Fibroblast of lung (primary cell): ENCODE results near the gene SIGLEC6. TPM values are rescaled to one million over a fixed set of nuclear protein-coding genes. Genes with fewer than 3 reads are reported as not detected.

Source experiments
- DNase-seq, 2 donors: peaks; one replicate each; pipeline versions ENCODE4 v3.0.0 to v3.0.0-alpha.2; 2010; ENCODE audit warnings: low read depth in 2 of 2
- H2AFZ ChIP-seq: 2 replicates; pipeline ENCODE4 v1.5.1; 2012; ENCODE audit warnings: low read length, control low read depth, inconsistent platforms
- H3K27ac ChIP-seq: 2 replicates; pipeline ENCODE4 v1.5.1; 2011; ENCODE audit warnings: low read length, control low read depth; ENCODE audit not compliant: insufficient read depth
- H3K27me3 ChIP-seq: 2 replicates; pipeline ENCODE4 v1.5.1; 2011; ENCODE audit warnings: mild to moderate bottlenecking, low read length; ENCODE audit not compliant: control insufficient read depth, insufficient read depth
- H3K36me3 ChIP-seq: 2 replicates; pipeline ENCODE4 v1.5.1; 2011; ENCODE audit warnings: low read length; ENCODE audit not compliant: control insufficient read depth, insufficient read depth
- H3K4me1 ChIP-seq: 2 replicates; pipeline ENCODE4 v1.5.1; 2011; ENCODE audit warnings: low read length; ENCODE audit not compliant: control insufficient read depth, insufficient read depth; ENCODE audit errors: extremely low read depth
- H3K4me2 ChIP-seq: 2 replicates; pipeline ENCODE4 v1.5.1; 2011; ENCODE audit warnings: low read length, control low read depth; ENCODE audit not compliant: insufficient read depth; ENCODE audit errors: extremely low read depth
- H3K4me3 ChIP-seq, 4 experiments: fragments of 200-600 bp in 1 of 4; sonication (generic) in 1 of 4; replicated peaks in 1 of 4; 2 replicates each; pipeline ENCODE4 v1.5.1; 2011 to 2016; ENCODE audit warnings: low read length in 4 of 4, low read depth in 3 of 4, mild to moderate bottlenecking in 3 of 4, control low read depth in 2 of 4, inconsistent platforms in 1 of 4, mixed read lengths in 1 of 4; ENCODE audit not compliant: insufficient read depth in 1 of 4; ENCODE audit errors: control extremely low read depth in 1 of 4
- H3K79me2 ChIP-seq: 2 replicates; pipeline ENCODE4 v1.5.1; 2012; ENCODE audit warnings: mild to moderate bottlenecking, low read length, inconsistent platforms; ENCODE audit not compliant: control insufficient read depth, insufficient read depth
- H3K9ac ChIP-seq: 2 replicates; pipeline ENCODE4 v1.5.1; 2011; ENCODE audit warnings: mild to moderate bottlenecking, low read length, control low read depth; ENCODE audit not compliant: insufficient read depth
- H3K9me3 ChIP-seq: 2 replicates; pipeline ENCODE4 v1.5.1; 2012; ENCODE audit warnings: low read depth, low read length; ENCODE audit not compliant: control insufficient read depth, insufficient read depth
- H4K20me1 ChIP-seq: 2 replicates; pipeline ENCODE4 v1.5.1; 2011; ENCODE audit warnings: low read length; ENCODE audit not compliant: control insufficient read depth, insufficient read depth; ENCODE audit errors: extremely low read depth
- CTCF ChIP-seq, 2 donors: IDR thresholded peaks in 1 of 2; conservative IDR thresholded peaks in 1 of 2; 1 replicate in 1 of 2; 2 replicates in 1 of 2; pipeline ENCODE4 v1.5.1; 2011 to 2012; ENCODE audit warnings: low read length in 2 of 2, control low read depth in 1 of 2, inconsistent platforms in 1 of 2, low read depth in 1 of 2, mild to moderate bottlenecking in 1 of 2
- EZH2 ChIP-seq: IDR thresholded peaks from 2 replicates; pipeline ENCODE4 v1.5.1; 2012; ENCODE audit warnings: low read length, control low read depth, mild to moderate bottlenecking; ENCODE audit errors: missing control alignments
- polyA plus RNA-seq, 2 donors: library from polyadenylated mRNA; depleted of rRNA in 1 of 2; stranded (reverse) in 1 of 2; unstranded in 1 of 2; fragments of >200 nt; gene quantifications; 2 replicates each; pipeline ENCODE4 v1.2.1, GENCODE V29; 2011 to 2012; ENCODE audit warnings: missing spikeins in 1 of 2
- total RNA-seq: library from RNA; depleted of rRNA; stranded (reverse); fragments of >200 nt; gene quantifications from 2 replicates; pipeline ENCODE4 v1.2.1, GENCODE V29; 2014

SIGLEC6 gene
- total and polyA plus RNA-seq, 2 donors (not counting 1 experiment from before 2014, with no cell fraction given) = not detected

DNA sequence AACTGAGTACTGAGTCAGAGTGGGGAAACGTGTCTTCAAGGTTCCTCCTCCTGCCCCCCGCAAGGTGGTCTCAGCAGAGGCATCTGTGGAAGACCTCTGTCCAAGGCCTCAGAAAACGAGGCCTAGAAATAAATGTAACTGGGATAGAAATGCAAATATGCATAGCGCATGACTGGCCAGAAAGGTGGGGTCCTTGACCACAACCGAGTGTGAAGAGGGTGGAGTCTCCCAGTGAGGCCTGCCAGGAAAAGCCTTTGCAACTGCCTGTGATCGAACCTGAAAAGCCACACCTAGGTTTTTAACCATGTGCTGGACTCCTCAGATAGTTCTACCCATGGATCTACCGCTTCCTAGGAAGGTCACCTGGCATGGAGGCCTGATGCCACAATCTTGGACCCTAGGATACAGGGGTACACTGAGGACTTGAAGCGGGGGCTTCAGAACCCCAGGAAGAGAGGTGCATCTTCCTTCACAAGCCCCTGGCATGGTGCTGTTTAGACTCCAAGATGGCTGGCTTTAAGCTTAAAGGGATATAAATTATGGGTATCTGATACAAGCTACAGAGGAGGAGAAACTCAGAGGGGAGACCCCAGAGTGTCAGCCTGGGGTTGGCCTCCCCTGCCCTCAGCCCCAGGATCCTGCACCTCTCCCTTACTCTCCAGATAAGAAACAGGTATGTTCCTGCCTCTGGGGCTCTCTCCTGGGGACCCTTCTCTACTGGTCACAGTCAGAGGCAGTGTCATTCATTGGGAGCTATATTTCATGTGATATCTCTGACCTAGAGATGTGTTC is 18.3 kb upstream of the SIGLEC6 start:
- no peak overlapping the region for H2AFZ ChIP-seq
- H3K9ac ChIP-seq = no peak overlapping the region
- no peaks in the 10 kb centered on the region for H3K9me3 ChIP-seq
- no peaks in the 10 kb centered on the region for H3K27me3 ChIP-seq
- H3K27ac ChIP-seq = no peak overlapping the region
- peaks cover 1% of the 10 kb centered on the region for H4K20me1 ChIP-seq
- no peak overlapping the region for H3K4me3 ChIP-seq
- no peak overlapping the region for H3K4me2 ChIP-seq
- no peaks in the 10 kb centered on the region for H3K36me3 ChIP-seq
- DNase-seq = no peak
- no peaks in the 10 kb centered on the region for H3K79me2 ChIP-seq
- TF ChIP-seq CTCF (conservative IDR thresholded peaks at IDR 0.05 in 1 of 2, IDR thresholded peaks at IDR 0.05 in 1 of 2; ENCODE audit: low read depth in 1 of 2, low read length in 2 of 2) (no peak), EZH2 (no peak)
- no peaks in the 10 kb centered on the region for H3K4me1 ChIP-seq

GRCh38 chr19:51548891-51549305 is 17.4 kb upstream of the SIGLEC6 start:
- Histone ChIP-seq H3K79me2 (no peaks in the 10 kb centered on the region), H4K20me1 (peaks cover 1% of the 10 kb centered on the region), H3K27me3 (no peaks in the 10 kb centered on the region), H2AFZ (no peak overlapping the region), H3K4me1 (no peaks in the 10 kb centered on the region), H3K36me3 (no peaks in the 10 kb centered on the region), H3K27ac (no peak overlapping the region), H3K4me2 (no peak overlapping the region), H3K9me3 (no peaks in the 10 kb centered on the region), H3K4me3 (no peak overlapping the region), H3K9ac (no peak overlapping the region)
- DNase-seq = no peak
- TF ChIP-seq EZH2 (no peak), CTCF (conservative IDR thresholded peaks at IDR 0.05 in 1 of 2, IDR thresholded peaks at IDR 0.05 in 1 of 2; ENCODE audit: low read depth in 1 of 2, low read length in 2 of 2) (no peak)

DNA sequence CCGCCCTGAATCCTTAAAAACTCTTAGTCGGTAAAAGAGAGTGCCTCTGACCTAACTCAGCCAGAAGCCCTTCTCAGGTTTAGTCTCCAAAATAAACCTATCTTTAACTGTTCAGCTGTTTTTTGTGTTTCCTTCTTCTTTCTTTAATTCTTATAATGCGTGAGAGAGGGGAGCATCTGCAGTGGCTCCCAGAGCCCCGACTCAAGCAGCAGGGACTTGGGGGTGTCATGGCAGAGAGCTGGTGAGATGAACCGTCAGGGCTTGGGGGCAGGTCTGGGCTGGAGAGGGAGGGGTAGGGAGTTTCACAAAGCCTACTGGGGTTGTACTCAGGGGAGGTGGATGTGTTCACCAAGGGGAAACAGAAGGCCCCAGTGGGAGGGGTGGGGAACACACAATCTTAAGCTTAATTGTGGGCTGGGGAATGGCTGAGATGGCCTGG is 16.8 kb upstream of the SIGLEC6 start:
- Histone ChIP-seq H3K4me1 (no peaks in the 10 kb centered on the region), H4K20me1 (peaks cover 1% of the 10 kb centered on the region), H3K36me3 (no peaks in the 10 kb centered on the region), H3K9me3 (no peaks in the 10 kb centered on the region), H3K4me2 (no peak overlapping the region), H3K9ac (no peak overlapping the region), H3K79me2 (no peaks in the 10 kb centered on the region), H3K27ac (no peak overlapping the region), H3K27me3 (no peaks in the 10 kb centered on the region), H3K4me3 (no peak overlapping the region), H2AFZ (no peak overlapping the region)
- TF ChIP-seq EZH2 = no peak
- no peak for TF ChIP-seq CTCF (conservative IDR thresholded peaks at IDR 0.05 in 1 of 2, IDR thresholded peaks at IDR 0.05 in 1 of 2; ENCODE audit: low read depth in 1 of 2, low read length in 2 of 2)
- DNase-seq = no peak
